RPMI7951 (cell line): ENCODE results near the gene RBM15. TPM values are rescaled to one million over a fixed set of nuclear protein-coding genes. Genes with fewer than 3 reads are reported as not detected.

Experiments used
- DNase-seq: peaks from one replicate; pipeline ENCODE4 v3.0.0-alpha.2; 2012; ENCODE audit warnings: low read depth
- total RNA-seq: library from RNA; depleted of rRNA; stranded (reverse); fragments of >200 nt; shearing (Covaris generic); gene quantifications from 2 replicates; pipeline ENCODE4 v1.2.3, GENCODE V29; 2014

The RBM15 gene
- total RNA-seq, 1 experiment from 2014 or later: 22.6 TPM

DNA sequence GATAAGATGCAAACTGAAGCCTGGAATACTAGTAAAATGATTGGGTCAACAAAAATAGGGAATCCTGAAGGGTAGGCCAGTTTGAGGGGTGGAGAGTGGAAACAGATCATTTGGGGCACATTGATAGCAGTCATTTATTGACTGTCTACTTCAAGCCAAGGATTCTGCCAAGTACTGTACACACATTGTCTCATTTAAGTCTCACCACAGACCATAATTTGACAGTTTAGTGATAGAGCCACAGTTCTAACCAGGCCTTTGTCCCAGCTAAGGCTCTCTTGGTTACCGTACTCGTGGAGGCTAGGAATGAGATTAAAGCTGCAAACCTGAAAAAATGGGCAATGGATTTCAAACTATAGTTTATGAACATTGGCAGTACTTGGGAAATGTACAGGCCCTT lies 11.2 kb downstream of the RBM15 start:
- DNase-seq: no peak

DNA sequence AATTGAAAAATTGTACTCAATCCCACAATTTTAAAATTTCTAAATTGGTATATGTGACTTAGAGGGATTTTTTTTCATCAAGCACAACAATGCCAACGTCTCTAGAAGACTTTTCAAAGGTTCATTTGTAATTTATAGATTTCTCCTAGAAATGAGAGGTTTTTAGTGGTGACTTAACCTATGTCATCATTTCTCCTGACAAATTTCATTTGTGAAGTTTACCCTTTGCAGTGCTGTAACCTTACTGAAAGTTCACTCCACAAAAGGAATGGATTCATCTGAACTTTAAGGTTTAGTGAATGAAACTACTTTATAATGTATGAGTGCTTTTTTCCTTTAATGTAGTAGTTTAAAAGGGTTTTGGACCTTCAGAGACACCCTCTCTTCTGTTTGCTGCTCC lies 16.1 kb downstream of the RBM15 start:
- no peak for DNase-seq

DNA sequence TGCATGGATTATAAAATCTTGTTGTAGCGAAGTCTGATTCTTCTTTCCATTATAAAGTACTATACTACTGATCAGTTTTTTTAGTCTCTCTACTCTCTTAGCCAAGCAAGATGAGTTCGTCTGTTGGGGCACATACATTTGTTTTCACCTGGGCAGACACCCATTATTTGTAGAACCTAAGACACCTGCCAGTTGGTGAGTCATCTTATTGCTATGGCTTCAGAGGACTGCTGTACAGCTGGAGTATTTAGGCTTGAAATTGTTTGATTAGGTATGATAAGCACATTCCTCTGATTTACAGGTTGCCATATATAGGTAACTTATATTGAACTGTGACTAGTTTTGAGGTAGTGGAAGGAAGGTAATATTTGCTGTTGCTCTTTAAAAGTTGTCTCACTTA lies 17.2 kb downstream of the RBM15 start:
- no peak for DNase-seq

DNA sequence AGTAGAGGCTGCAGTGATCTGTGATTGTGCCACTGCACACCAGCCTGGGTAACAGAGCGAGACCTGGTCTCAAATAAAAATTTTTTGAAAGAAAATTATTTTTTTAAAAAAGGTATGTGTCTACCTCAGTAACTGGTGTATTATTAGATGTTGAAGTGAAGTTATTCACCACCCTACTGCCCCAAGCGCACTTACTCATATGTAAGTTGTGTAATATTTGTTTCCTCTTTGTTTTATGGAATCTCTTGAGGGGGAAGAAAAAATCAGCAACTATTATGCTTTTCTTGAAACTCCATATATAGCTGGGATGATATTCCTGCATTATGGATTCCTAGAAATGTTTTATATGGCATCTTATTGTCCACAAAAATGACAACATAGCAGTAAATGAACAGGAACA lies 21.3 kb downstream of the RBM15 start:
- DNase-seq: no peak

DNA sequence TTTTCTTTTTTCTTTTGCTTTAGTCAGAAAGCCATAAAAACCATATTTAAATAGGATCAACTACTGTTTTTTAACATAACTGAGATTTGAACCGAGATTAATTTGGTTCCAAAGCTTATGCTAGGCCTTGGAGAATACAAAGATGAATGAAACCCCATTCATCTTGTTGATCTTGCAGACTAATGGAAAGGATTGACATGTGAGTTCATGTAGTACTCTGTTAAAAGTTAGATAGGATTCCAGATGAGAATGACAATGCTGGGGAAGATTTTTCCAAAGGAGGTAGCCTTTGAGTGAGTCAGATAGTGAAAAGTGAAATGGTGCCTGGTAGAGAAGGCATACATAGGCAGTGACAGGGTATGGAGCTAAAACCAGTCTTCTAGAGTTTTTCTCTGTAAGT lies 22.7 kb downstream of the RBM15 start:
- no peak for DNase-seq

DNA sequence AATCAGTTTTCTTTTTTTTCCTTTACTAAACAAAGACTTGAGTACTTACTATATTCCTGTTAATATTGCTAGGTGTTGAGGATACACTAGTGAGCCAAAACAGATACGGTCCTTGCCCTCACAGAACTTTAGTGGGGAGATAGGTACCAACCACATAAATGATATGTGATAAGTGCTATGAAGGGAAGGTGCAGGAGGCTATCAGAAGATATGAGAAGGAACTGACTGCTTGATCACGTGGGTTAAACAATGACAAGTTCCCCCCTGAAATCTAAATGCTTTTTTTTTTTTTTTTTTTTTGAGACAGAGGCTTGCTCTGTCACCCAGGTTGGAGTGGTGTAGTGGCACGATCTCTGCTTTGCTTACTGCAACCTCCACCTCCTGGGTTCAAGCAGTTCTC lies 25.0 kb downstream of the RBM15 start:
- no peak for DNase-seq

DNA sequence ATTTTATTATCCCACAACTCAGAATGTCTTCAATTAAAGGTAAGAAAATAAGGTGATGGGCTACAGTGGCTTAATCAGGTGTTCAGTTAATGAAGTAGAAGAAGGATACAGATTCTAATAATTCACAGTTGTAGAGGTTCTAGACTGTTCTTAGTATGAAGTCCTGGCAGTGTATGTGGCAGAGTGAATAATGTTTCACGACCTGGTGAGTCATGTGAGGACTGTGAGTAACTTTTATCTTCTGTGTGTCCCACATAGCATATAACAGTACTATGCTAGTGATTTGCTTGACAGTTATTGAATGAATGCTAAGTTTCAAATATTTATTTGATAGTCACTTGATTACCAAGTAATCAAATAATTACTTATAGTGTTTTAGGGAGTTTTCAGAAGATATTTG lies 31.6 kb downstream of the RBM15 start:
- DNase-seq: peak; percentile 59

DNA sequence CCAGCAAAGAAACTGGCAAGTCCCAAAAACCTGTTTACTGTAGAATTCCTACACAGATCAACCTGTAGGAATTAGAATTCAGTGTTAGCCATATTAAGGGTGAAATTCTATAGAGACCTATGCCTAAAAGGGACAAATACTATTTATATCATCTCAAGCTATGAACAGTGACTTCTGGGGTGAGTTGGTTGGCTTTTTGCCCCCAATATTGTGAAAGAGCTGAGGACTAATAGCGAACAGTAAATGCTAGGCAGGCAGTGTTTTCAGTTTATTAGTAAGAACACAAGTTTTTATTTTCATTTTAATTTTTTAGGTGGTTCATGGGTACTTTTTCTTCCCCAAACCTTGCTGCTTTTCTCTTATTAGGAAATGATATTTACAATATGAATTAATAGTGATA lies 36.3 kb downstream of the RBM15 start:
- DNase-seq: no peak

DNA sequence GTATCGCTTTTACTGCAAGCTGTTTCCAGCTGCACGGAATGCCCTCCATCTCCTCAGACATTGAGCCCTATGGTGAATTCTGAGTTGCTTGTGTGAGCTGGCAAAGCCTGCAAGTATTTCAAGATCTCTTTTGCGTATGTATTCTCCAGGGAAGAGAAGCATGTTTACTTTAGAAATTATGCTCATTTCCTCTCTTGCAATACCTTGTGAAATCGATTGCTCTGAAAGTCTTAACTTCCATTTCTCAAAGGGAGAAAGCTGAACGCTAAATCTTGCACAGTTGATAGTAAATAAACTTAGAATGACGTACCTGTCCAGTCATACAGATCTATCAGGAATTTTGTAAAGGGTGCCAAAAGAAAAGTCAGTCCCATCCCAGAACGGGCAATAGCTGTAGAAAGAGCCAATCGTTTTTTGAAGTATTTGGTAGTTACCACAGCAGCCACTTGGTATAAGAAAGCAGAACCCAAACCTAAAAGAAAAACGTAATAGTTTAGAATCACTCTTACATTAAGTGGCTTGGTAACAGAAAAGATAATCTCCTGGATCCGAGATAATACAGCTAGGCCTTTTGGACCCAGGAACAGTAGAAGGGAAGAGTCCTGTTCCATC lies 41.6 kb downstream of the RBM15 start:
- no peak for DNase-seq

DNA sequence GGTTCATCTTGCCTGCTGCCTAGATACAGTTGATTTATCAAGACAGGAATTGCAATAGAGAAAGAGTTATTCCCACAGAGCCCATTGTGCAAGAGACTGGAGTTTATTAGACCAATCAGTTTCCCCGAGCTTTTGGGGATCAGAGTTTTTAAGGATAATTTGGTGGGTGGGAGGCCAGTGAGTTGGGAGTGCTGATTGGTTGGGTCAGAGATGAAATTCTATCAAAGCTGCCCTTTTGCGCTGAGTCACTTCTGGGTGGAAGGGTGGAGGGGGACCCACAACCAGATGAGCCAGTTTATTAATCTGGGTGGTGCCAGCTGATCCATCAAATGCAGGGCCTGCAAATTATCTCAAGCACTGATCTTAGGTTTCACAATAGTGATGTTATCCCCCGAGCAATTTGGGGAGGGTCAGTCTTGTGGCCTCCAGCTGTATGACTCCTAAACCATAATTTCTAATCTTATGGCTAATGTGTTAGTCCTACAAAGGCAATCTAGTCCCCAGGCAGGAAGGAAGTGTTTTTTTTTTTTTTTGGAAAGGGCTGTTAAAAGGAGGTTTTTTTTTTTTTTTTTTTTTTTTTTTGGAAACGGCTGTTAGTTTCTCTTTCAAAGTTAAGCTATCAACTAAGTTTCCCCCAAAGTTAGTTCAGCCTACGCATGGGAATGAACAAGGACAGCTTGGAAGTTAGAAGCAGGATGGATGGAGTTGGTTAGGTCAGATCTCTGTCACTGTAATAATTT lies 44.2 kb downstream of the RBM15 start:
- DNase-seq: peak; percentile 20

DNA sequence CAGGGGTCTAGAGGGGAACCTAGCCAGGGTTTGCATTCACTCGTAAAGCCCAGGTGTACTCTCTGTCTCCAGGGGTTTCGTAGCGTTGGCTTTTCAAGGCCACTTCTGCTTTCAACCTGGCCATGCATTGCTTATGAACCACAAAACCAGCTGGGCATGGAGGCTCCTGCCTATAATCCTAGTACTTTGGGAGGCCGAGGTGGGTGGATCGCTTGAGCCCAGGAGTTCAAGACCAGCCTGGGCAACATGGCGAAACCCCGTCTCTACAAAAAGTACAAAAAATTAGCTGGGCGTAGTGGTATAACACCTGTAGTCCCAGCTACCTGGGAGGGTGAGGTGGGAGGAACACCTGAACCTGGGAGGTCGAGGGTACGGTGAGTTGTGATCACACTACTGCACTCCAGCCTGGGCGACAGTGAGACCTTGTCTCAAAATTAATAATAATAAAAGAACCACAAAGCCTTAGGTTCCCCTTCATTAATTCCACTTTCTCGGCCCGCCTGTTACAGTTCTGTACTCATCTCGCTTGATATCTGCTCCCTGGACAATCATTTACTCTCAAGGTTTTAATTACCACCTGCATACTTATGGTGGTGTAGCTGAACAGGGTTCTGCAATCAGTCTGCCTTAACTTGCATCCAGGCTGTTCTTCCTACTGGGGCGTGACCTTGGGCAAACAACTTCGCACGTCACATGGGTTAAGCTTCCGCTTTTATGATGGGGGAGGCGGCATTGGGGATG lies 45.6 kb downstream of the RBM15 start:
- DNase-seq: no peak

DNA sequence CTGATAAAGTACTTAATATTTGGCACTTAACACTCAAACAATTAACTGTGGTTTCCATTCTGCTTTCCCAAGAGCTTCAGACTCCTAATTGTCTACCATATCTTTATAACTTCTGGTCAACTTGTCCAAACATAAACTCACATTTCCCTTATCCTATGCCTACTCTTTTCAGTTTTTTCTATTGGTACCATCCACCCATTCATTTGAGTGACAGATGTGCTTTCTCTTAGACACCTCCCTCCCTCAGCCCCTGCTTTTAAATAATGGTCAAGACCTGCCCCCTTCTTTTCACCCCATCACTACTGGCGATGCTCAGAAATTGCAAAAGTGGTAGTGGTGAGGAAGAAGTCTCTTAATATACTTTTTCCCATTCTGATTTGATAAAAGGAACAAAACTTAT lies 46.2 kb downstream of the RBM15 start:
- DNase-seq: no peak

DNA sequence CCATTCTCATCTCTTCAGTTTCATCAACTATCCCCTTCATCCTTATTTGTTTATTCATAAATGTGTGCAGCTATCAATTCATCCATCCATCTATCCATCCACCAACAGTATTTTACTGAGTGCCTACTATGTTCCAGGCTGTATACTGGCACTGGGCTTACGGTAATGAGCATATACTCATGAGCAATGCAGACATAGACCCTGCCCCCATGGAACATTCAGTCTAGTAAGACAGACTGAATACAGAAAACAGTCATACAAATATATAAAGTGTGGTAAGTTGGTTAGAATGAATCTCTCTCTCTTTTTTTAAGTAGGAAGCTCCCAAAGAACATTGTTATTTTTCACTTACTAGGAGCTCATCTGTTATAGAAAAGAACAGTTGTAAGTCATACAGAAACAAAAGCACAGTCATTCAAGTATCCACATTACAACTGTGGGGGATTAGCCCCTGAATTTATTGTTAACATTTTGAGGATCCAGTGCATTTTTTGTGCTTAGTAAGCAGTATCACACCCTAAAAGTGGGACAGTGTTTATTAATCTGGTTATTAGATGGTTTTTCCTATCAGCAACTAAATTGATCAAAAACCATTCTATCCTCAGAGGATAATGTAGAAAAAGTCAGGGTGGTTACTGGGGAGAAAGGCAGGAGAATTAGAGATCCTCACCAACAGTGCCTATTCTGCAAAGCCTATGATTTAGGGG lies 48.0 kb downstream of the RBM15 start:
- no peak for DNase-seq

DNA sequence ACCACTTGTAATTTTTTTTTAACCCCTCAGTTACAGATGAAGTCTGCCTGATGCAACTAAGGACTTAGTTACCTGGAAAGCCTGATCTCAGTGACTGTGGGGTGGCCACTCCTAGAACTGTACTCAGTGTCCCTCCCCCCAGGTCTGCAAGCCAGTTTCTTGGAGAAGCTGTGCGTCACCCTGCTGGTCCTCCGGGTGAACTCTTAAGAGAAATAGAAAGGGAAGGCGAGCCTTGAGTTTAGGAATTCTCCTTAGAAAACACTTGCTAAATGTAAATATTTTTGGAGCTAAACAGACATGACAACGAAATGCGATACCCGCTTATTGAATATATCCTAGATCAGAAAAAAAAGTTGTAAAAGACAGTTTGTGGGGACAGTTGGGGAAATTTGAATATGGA lies 50.9 kb downstream of the RBM15 start:
- DNase-seq: peak; percentile 65

DNA sequence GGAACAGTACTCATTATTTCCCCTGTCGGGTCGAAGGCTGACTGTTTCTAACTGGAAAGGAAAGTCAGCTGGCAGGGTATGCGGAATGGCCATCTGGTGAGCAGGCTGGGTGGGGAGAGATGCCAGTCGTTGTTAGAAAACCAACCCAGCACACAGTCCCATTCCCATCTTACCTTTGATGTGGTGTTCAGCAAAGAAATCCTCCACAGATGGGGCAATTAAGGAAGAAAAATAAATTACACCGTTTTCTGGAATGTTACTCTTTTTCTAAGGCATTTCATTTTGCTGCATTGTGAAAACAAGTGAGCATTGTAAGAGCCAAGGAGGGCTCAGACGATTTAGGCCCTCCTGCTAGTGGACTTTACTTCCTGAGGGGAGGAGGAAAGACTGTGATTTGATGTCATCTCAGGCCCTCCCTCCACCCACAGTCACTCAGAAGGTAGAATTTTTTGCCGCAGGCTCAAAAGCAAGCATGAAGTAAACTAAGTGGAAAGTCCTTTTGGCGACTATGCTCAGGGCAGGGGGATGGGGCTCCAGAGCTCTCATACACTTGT lies 51.6 kb downstream of the RBM15 start, which contains the start of gene SLC16A4:
SLC16A4 (minus strand) TSS at position 335 of the 554 bp plus-strand sequence. CDS start 1,703 bp downstream, outside the sequence.
- DNase-seq: peak; percentile 88

DNA sequence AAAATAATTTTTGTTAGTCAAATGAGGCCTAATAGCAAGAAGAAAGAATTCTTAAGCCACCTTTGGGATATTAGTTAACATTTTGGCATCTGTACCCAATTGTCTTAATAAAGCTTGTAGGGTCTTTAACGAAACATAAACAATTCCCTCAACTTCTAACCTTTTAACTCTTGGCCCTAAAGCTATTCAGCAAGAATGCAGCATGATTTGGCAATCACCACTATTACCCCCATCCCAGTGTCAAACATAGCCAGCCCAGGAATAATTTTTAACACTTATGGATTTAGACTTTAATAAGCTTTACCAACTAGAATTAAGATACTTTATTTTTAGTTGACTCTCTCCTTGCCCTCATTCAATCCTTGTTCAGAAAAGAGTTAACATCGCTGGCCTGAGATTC lies 54.1 kb downstream of the RBM15 start:
- no peak for DNase-seq

DNA sequence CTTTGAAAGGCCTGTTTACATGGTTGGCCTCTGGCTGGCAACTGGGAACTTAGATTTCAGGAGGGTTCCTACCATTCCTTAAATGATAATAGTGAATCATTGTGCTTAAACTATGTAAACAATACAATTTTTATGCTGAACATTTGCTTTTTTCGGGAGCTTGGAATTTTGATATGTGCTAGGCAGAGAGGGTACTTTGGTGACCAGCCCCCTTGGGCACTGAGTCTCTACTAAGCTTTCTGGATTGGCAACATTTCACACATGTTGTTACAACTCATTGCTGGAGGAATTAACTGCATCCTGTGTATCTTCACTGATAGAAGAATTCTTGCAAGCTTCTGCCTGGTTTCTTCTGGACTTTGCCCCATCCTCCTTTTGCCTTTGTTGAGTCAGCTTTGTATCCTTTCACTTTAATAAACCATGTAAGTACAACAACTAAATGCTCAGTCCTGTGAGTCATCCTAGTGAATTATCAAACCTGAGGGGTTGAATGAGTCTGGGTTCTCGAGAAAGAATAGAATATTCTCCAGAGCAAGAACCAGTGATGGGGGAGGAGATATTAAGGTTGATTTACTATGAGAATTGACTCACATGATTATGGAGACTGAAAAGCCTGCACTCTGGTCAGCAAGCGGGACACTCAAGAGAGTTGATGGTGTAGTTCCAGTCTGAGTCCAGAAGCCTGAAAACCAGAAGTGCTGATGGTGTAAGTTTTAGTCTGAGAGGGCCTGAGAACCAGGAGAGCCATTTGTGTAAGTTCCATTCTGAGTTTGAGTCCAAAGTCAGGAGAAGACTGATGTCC lies 54.7 kb downstream of the RBM15 start:
- DNase-seq: peak; percentile 77

DNA sequence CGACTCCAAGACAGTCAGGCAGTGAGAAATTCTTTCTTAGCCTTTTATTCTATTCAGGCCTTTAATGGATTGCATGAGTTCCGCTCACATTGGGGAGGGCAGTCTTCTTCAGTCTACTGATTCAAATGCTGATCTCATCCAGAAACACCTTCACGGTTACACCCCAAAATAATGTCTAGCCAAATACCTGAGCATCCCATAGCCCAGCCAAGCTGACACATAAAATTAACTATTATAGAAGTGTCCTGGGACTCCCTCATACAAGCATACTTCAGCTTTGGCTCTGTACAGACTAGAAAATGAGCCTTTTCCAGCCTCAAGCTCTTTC lies 55.3 kb downstream of the RBM15 start:
- no peak for DNase-seq
